Thyroid gland (tissue), 4 donors: Measurements from ENCODE around the gene ENTPD7.

ENCODE experiments used
- POLR2A ChIP-seq, 2 donors: fragments of 450-650 bp; IDR thresholded peaks; one replicate each; pipeline ENCODE4 v1.6.1; 2017; ENCODE audit warnings: antibody characterized with exemption in 2 of 2, mild to moderate bottlenecking in 2 of 2, moderate library complexity in 1 of 2
- TF ChIP-seq, protein P1 (sequence below), 6 experiments: fragments of 200-600 bp in 3 of 6; fragments of 450-650 bp in 3 of 6; sonication (generic) in 3 of 6; IDR thresholded peaks; one replicate each; pipeline ENCODE4 v1.5.1; 2016 to 2019; ENCODE audit warnings: antibody characterized with exemption in 6 of 6, mild to moderate bottlenecking in 2 of 6, inconsistent platforms in 1 of 6, moderate library complexity in 1 of 6

GRCh38 chr10:99652800-99653390 is 6.4 kb upstream of the ENTPD7 start:
- TF ChIP-seq, protein P1, sequence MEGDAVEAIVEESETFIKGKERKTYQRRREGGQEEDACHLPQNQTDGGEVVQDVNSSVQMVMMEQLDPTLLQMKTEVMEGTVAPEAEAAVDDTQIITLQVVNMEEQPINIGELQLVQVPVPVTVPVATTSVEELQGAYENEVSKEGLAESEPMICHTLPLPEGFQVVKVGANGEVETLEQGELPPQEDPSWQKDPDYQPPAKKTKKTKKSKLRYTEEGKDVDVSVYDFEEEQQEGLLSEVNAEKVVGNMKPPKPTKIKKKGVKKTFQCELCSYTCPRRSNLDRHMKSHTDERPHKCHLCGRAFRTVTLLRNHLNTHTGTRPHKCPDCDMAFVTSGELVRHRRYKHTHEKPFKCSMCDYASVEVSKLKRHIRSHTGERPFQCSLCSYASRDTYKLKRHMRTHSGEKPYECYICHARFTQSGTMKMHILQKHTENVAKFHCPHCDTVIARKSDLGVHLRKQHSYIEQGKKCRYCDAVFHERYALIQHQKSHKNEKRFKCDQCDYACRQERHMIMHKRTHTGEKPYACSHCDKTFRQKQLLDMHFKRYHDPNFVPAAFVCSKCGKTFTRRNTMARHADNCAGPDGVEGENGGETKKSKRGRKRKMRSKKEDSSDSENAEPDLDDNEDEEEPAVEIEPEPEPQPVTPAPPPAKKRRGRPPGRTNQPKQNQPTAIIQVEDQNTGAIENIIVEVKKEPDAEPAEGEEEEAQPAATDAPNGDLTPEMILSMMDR (IDR thresholded peaks at IDR 0.05), result no peak
- no peak for TF ChIP-seq POLR2A (IDR thresholded peaks at IDR 0.05)
